Panc1 (cell line): ENCODE data around the gene DYNC1I1. TPM values are rescaled to one million over a fixed set of nuclear protein-coding genes. Genes with fewer than 3 reads are reported as not detected.

Experiments used
- ATAC-seq: fragments of 200-7000 bp; cut with Tn5 transposase; 2 replicates; pipeline ENCODE4 v1.9.1; 2020; ENCODE audit warnings: mild to moderate bottlenecking, moderate library complexity
- BruUV-seq: library from RNA; stranded (reverse); fragments of 400-500 nt; replicated peaks from 2 replicates; lab custom pipeline; 2021; lab: Mats Ljungman, UMichigan
- CTCF ChIA-PET: fragments of 300-600 bp; sonication (Branson Sonifier 250); formaldehyde crosslinking; loops from one replicate; lab custom pipeline; 2022; ENCODE audit warnings: antibody characterized with exemption; lab: Charles Lee
- POLR2A ChIA-PET: fragments of 300-600 bp; sonication (Branson Sonifier 250); formaldehyde crosslinking; loops from one replicate; lab custom pipeline; 2022; ENCODE audit warnings: antibody characterized with exemption; lab: Charles Lee
- DNase-seq: peaks from one replicate; pipeline ENCODE4 v3.0.0-alpha.2; 2010; ENCODE audit warnings: low read depth, low spot score
- H3K27ac ChIP-seq: 2 replicates; pipeline ENCODE4 v1.5.1; 2011; ENCODE audit warnings: mild to moderate bottlenecking, low read length, inconsistent platforms
- H3K27me3 ChIP-seq: fragments of 200-500 bp; sonication (Bioruptor generic); 2 replicates; pipeline ENCODE4 v1.6.0; 2014; ENCODE audit warnings: low read length, inconsistent platforms; ENCODE audit not compliant: control insufficient read depth, insufficient read depth
- H3K36me3 ChIP-seq: fragments of 200-500 bp; sonication (Bioruptor generic); 2 replicates; pipeline ENCODE4 v1.5.1; 2014; ENCODE audit warnings: inconsistent platforms, mild to moderate bottlenecking, low read length, moderate library complexity; ENCODE audit not compliant: control insufficient read depth, insufficient read depth
- H3K4me1 ChIP-seq: 2 replicates; pipeline ENCODE4 v1.5.1; 2011; ENCODE audit warnings: inconsistent platforms, mild to moderate bottlenecking, low read length, moderate library complexity; ENCODE audit not compliant: control insufficient read depth, insufficient read depth
- H3K4me3 ChIP-seq, 2 experiments: 2 replicates each; pipeline ENCODE4 v1.5.1; 2011 to 2012; ENCODE audit warnings: low read depth in 2 of 2, low read length in 2 of 2, mild to moderate bottlenecking in 2 of 2, inconsistent platforms in 1 of 2, moderate library complexity in 1 of 2
- H3K9me3 ChIP-seq: fragments of 200-500 bp; sonication (Bioruptor generic); 2 replicates; pipeline ENCODE4 v1.5.1; 2014; ENCODE audit warnings: low read depth, mild to moderate bottlenecking, inconsistent platforms, low read length, moderate library complexity; ENCODE audit not compliant: control insufficient read depth, insufficient read depth
- CTCF ChIP-seq: fragments of 450-650 bp; IDR thresholded peaks from 2 replicates; pipeline ENCODE4 v1.5.1; 2017; ENCODE audit warnings: mild to moderate bottlenecking
- POLR2AphosphoS5 ChIP-seq: IDR thresholded peaks from 2 replicates; pipeline ENCODE4 v1.6.1; 2012; ENCODE audit warnings: mild to moderate bottlenecking, low read depth, low read length, moderate library complexity
- REST ChIP-seq, 2 experiments: IDR thresholded peaks; 2 replicates each; pipeline ENCODE4 v1.6.1; 2011 to 2012; ENCODE audit warnings: low read depth in 2 of 2, control low read depth in 1 of 2, low read length in 1 of 2, mild to moderate bottlenecking in 1 of 2, moderate library complexity in 1 of 2; ENCODE audit not compliant: insufficient read depth in 1 of 2
- SIN3A ChIP-seq: IDR thresholded peaks from 2 replicates; pipeline ENCODE4 v1.6.1; 2012; ENCODE audit warnings: low read depth, mild to moderate bottlenecking, low read length, moderate library complexity, borderline replicate concordance; ENCODE audit not compliant: insufficient read depth
- TCF7L2 ChIP-seq: IDR thresholded peaks from 2 replicates; pipeline ENCODE4 v1.6.1; 2011; ENCODE audit warnings: mild to moderate bottlenecking, low read depth, low read length, inconsistent platforms
- in situ Hi-C: cut with HindIII; loops from 2 replicates; pipeline ENCODE4 v1.10.0; 2016; ENCODE audit warnings: low sequenced_read_pairs, low pct_unique_long_range_greater_than_20kb
- intact Hi-C: fragments of 100-400 bp; cut with micrococcal nuclease; formaldehyde crosslinking; loops from one replicate; pipeline ENCODE4 v1.10.0; 2022; ENCODE audit not compliant: unreplicated experiment
- total RNA-seq: library from RNA; stranded (reverse); gene quantifications from one replicate; pipeline ENCODE4 v1.2.1, GENCODE V29; 2021; ENCODE audit not compliant: unreplicated experiment

DYNC1I1 gene
- total RNA-seq, 1 experiment from 2014 or later, result 0.13 TPM

- TF ChIP-seq REST (IDR thresholded peaks at IDR 0.05; ENCODE audit: insufficient read depth in 1 of 2, low read depth in 2 of 2, low read length in 1 of 2) (no peak), POLR2AphosphoS5 (no peak), SIN3A (no peak), TCF7L2 (no peak), CTCF (no peak)
- no TSS peak for BruUV-seq
- ChIA-PET CTCF (no interaction called here), POLR2A (interaction anchor here (0.5 kb wide), 1 partner anchor 86 kb away, joined by 10 read pairs; no protein-coding TSS in a partner anchor)
- no peaks in the 10 kb centered on the region for H3K36me3 ChIP-seq
- ATAC-seq (no peak), DNase-seq (no peak)
- no peaks in the 10 kb centered on the region for H3K4me1 ChIP-seq
- in situ Hi-C loops, result no loop called here
- H3K27me3 ChIP-seq, result peaks cover 3% of the 10 kb centered on the region; the same call in 1 of the 2 replicates
- no peak overlapping the region for H3K27ac ChIP-seq
- H3K9me3 ChIP-seq, result no peaks in the 10 kb centered on the region
- no peak overlapping the region for H3K4me3 ChIP-seq
- intact Hi-C loops, result no loop called here
Observed at GRCh38 chr7:95874129-95874528, 101.8 kb downstream of the DYNC1I1 start.

- DNase-seq (no peak), ATAC-seq (no peak)
- H3K36me3 ChIP-seq, result no peaks in the 10 kb centered on the region
- no peak overlapping the region for H3K27ac ChIP-seq
- H3K4me1 ChIP-seq, result no peaks in the 10 kb centered on the region
- intact Hi-C loops (no loop called here), in situ Hi-C loops (no loop called here)
- BruUV-seq, result no TSS peak
- H3K27me3 ChIP-seq, result peaks cover 3% of the 10 kb centered on the region; the same call in 1 of the 2 replicates
- H3K4me3 ChIP-seq, result no peak overlapping the region
- no peaks in the 10 kb centered on the region for H3K9me3 ChIP-seq
- CTCF ChIA-PET, result no interaction called here
- no peak for TF ChIP-seq TCF7L2
- no peak for TF ChIP-seq POLR2AphosphoS5
- TF ChIP-seq CTCF, result no peak
- no peak for TF ChIP-seq SIN3A
- TF ChIP-seq REST (IDR thresholded peaks at IDR 0.05; ENCODE audit: insufficient read depth in 1 of 2, low read depth in 2 of 2, low read length in 1 of 2), result no peak
- POLR2A ChIA-PET, result no interaction called here
Observed at GRCh38 chr7:95874541-95875265, 102.3 kb downstream of the DYNC1I1 start.
